Tibial artery (tissue), 4 donors: ENCODE measurements around the gene MATR3.

Source experiments
- DNase-seq, 2 donors: peaks; one replicate each; pipeline ENCODE4 v3.0.0-alpha.2; 2019
- H3K27ac ChIP-seq, 2 donors: fragments of 200-600 bp; sonication (generic) in 1 of 2; 1 replicate in 1 of 2; 2 replicates in 1 of 2; pipeline ENCODE4 v1.5.1; 2018 to 2019; ENCODE audit warnings: mild to moderate bottlenecking in 1 of 2
- H3K27me3 ChIP-seq, 2 donors: fragments of 200-600 bp; sonication (generic) in 1 of 2; one replicate each; pipeline versions ENCODE4 v1.5.1 to v1.6.0; 2016 to 2019
- H3K36me3 ChIP-seq, 3 donors: fragments of 200-600 bp; sonication (generic) in 2 of 3; one replicate each; pipeline ENCODE4 v1.5.1; 2016 to 2019; ENCODE audit warnings: mild to moderate bottlenecking in 2 of 3
- H3K4me1 ChIP-seq, 4 donors: fragments of 200-600 bp; sonication (generic) in 2 of 4; 1 replicate in 3 of 4; 2 replicates in 1 of 4; pipeline ENCODE4 v1.5.1; 2016 to 2019
- H3K4me3 ChIP-seq, 2 donors: fragments of 200-600 bp; sonication (generic) in 1 of 2; 1 replicate in 1 of 2; 2 replicates in 1 of 2; pipeline ENCODE4 v1.5.1; 2018 to 2019; ENCODE audit warnings: mild to moderate bottlenecking in 2 of 2
- H3K9me3 ChIP-seq, 3 donors: fragments of 200-600 bp; sonication (generic) in 1 of 3; one replicate each; pipeline ENCODE4 v1.5.1; 2016 to 2019
- CTCF ChIP-seq, 2 experiments: fragments of 200-600 bp in 1 of 2; fragments of 450-650 bp in 1 of 2; IDR thresholded peaks; one replicate each; pipeline ENCODE4 v1.5.1; 2017 to 2019; ENCODE audit warnings: antibody characterized with exemption in 2 of 2, mild to moderate bottlenecking in 1 of 2, moderate library complexity in 1 of 2
- intact Hi-C: fragments of 100-400 bp; cut with DNase I; formaldehyde crosslinking; loops from one replicate; pipeline ENCODE4 v1.15.0; 2023; ENCODE audit warnings: low total_unique reads

The MATR3 gene

GRCh38 chr5:139371482-139372435, 78.2 kb downstream of the MATR3 start:
- Histone ChIP-seq H3K9me3 (no peaks in the 10 kb centered on the region), H3K36me3 (peaks cover 52 to 78% (median 58%) of the 10 kb centered on the region in 3 donors), H3K4me1 (peaks cover 0 to 9% (median 2%) of the 10 kb centered on the region in 4 donors), H3K27ac (no peak overlapping the region), H3K27me3 (no peaks in the 10 kb centered on the region), H3K4me3 (no peak overlapping the region)
- no peak for DNase-seq
- intact Hi-C loops: no loop called here
- TF ChIP-seq CTCF (IDR thresholded peaks at IDR 0.05): no peak

GRCh38 chr5:139374909-139375308, 81.4 kb downstream of the MATR3 start:
- DNase-seq: no peak
- peaks cover 21 to 54% (median 26%) of the 10 kb centered on the region in 3 donors for H3K36me3 ChIP-seq
- no peak overlapping the region for H3K27ac ChIP-seq
- peaks cover 0 to 9% (median 2%) of the 10 kb centered on the region in 4 donors for H3K4me1 ChIP-seq
- intact Hi-C loops: no loop called here
- H3K27me3 ChIP-seq: no peaks in the 10 kb centered on the region
- no peak for TF ChIP-seq CTCF (IDR thresholded peaks at IDR 0.05)
- no peaks in the 10 kb centered on the region for H3K9me3 ChIP-seq
- no peak overlapping the region for H3K4me3 ChIP-seq

- no peak for DNase-seq
- Histone ChIP-seq H3K4me3 (no peak overlapping the region), H3K9me3 (no peaks in the 10 kb centered on the region), H3K27ac (no peak overlapping the region), H3K4me1 (peaks cover 0 to 9% (median 2%) of the 10 kb centered on the region in 4 donors), H3K27me3 (no peaks in the 10 kb centered on the region), H3K36me3 (peaks cover 15 to 40% (median 19%) of the 10 kb centered on the region in 3 donors)
- TF ChIP-seq CTCF (IDR thresholded peaks at IDR 0.05): no peak
- intact Hi-C loops: no loop called here
Observed at GRCh38 chr5:139376364-139376763, 82.8 kb downstream of the MATR3 start.

- Histone ChIP-seq H3K27ac (no peak overlapping the region), H3K9me3 (no peaks in the 10 kb centered on the region), H3K36me3 (peaks cover 7 to 31% (median 11%) of the 10 kb centered on the region in 3 donors), H3K27me3 (no peaks in the 10 kb centered on the region), H3K4me3 (no peak overlapping the region), H3K4me1 (peaks cover 0 to 9% (median 2%) of the 10 kb centered on the region in 4 donors)
- intact Hi-C loops: no loop called here
- no peak for TF ChIP-seq CTCF (IDR thresholded peaks at IDR 0.05)
- no peak for DNase-seq
Observed at GRCh38 chr5:139377226-139377625, 83.7 kb downstream of the MATR3 start.

GRCh38 chr5:139378101-139378825, 84.7 kb downstream of the MATR3 start:
- no peak for TF ChIP-seq CTCF (IDR thresholded peaks at IDR 0.05)
- Histone ChIP-seq H3K36me3 (peaks cover under 1 to 21% (median 6%) of the 10 kb centered on the region in 3 donors), H3K27me3 (no peaks in the 10 kb centered on the region), H3K4me3 (no peak overlapping the region), H3K9me3 (no peaks in the 10 kb centered on the region), H3K4me1 (peaks cover 0 to 9% (median 2%) of the 10 kb centered on the region in 4 donors), H3K27ac (no peak overlapping the region)
- no peak for DNase-seq
- intact Hi-C loops: no loop called here
